Measurements from ENCODE around the gene IRF5. TPM values are rescaled to one million over a fixed set of nuclear protein-coding genes. Genes with fewer than 3 reads are reported as not detected.
"Not testable (repeated sequence)": the region's sequence is repeated elsewhere in the genome, so short reads cannot be mapped to it uniquely, and the experiment has no call there.

Gene IRF5
- polyA plus RNA-seq, 1 donor = 3.1 TPM

DNA sequence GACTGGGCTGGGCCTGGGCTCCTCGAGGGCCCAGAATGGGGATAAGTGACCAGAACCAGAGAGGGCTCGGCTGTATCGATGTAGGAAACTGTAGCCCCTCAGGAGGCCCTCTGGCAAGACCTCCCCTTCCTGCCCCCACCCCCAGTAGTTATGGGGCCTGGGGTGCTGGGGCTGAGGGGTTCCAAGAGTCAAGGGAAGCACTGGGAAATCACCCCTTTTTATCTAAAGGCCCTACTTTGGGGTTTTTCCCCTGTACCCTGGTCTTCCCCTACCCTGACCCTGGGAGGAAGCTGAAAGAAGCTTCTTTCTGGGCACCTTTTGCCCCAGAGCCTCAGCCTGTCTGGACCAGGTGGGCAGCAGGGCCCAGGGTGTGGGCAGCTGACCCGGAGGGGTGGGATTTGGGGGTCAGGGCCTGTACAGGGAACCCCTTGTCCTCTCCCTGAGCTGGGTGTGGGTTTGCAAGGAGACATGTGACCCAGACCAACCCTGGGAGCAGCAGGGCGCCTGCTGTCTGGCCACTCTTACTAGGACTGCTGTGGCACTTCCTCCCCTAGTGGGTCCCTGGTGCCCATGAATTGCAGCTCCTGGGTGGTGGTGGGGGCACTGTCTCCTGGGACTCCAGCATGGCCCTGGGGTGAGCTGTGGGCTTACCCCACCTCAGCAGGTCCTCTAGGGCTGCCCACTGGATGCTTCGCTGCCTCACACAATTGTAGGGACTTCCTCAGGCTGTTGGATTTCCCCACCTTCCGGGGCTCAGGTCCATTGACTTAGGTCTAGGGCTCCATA, 1.5 kb downstream of the IRF5 start:
- no peak for DNase-seq

DNA sequence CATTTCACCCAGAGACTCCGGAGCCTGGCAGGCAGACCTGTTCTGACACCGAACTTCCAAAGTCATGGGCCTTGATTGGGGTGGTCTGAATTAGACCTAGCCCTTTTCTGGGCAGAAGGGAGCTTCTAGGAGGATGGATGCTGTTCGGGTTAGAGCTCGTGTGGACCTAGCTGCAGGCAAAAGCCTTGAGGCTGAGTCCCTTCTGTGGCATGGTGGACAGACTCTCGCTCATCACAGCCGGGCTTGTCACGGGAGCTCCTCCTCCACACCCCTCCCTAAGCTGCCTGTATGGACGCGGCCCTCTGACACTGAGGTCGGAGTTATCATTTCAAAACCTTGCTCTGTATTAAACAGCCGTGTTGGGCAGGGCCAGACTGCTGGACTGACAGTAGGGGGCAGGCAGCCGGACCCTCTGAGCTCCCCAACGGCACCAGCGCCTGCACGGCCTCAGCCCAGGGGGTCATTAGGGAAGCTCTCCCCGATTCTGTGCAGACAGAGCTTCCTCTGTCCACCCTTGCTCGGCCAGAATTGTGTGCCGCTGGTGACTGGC, 2.2 kb downstream of the IRF5 start:
- no peak for DNase-seq

DNA sequence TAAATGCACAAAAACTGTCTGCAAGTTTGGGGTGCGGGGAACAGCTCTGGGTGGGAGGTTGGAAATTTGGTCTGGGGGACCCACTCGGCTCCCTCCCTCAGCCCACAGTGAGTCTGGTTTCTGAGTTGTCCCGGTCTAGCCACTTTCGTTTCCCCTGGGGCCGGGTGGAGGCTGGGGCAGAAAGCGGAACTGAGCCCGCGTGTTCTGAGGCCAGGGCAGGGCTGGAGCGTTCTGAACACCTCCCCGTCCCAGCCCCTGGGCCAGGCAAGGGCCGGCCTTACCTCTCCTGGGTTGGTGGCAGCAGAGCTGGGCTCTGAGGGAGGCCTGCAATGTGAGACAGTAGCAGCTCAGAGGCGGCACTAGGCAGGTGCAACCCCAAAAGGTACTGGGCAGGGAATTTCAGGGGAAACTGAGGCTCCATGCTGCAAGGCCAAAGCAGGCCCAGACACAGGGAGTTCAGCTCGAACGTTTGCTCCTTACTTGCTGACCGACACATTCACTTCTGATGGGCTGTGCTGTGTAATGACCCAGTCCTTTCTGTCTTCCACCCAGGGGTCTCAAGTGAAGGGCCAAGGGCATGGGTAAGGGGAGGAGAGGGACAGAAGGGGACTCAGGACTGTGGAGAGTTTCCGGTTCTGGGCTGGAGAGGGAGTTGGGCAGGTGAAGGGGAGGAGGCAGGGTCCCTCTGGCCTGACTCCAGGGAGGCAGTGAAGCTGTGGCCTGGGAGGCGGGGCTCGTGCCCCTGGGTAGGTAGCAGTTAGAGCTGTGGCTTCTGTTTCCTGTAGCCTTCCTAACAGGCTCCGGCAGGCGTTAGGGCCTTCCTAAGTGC, 3.0 kb downstream of the IRF5 start:
- no peak for DNase-seq

DNA sequence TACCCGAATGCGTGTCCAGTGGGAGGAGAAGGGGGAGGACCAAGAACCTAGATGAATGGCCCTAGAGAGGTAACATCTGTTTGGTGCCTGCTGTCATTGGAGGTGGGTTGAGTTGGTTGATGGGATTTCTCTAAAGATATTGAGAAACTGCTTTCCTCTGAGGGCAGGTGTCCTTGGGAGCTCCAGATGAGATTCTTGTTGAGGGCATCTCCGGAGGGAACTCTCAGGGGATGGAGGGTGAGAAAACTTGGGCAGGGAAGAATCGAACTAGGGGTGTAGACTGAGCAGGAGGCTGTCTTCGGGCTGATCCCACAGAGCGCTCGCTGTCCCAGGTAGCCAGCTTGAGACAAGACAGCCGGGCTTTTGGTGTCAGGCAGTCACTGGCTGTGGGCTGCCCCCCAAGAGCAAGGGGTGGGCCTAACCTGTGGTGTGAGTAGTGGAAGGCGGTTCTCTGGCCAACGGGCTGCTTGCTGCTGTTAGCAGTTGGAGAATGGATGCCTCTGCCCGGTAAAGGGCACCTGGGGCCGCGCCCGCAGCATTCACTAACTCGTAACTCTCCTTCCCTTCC, 3.7 kb downstream of the IRF5 start:
- DNase-seq = no peak

DNA sequence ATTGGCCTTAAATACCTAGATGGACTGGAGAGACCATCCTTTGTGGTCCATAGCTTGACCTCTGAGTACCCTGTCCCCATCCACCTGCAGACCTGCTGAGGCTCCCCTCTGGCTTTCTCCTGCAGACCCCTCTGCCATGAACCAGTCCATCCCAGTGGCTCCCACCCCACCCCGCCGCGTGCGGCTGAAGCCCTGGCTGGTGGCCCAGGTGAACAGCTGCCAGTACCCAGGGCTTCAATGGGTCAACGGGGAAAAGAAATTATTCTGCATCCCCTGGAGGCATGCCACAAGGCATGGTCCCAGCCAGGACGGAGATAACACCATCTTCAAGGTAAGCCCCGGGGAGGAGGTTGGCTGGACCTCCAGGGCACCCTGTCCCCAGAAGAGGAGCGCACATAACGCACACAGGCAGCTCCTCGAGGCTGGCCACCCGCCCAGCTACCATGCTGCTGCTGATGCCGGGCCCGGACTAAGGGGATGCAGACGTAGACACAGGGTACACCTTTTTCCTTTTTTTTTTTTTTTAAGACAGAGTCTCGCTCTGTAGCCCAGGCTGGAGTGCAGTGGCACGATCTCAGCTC, 4.3 kb downstream of the IRF5 start:
- no peak for DNase-seq

DNA sequence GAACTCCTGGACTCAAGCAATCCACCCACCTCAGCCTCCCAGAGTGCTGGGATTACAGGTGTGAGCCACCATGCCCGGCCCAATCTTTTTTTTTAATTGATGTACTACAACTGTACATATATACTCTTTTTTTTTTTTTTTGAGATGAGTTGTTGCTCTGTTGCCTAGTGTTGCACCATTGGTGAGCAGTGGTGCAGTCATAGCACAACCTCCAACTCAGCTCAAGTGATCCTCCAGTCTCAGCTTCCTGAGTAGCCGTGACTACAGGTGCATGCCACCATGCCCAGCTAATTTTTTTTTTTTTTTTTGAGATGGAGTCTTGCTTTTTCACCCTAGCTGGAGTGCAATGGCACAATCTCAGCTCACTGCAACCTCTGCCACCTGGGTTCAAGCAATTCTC, 5.5 kb downstream of the IRF5 start:
- not testable (repeated sequence) for DNase-seq

DNA sequence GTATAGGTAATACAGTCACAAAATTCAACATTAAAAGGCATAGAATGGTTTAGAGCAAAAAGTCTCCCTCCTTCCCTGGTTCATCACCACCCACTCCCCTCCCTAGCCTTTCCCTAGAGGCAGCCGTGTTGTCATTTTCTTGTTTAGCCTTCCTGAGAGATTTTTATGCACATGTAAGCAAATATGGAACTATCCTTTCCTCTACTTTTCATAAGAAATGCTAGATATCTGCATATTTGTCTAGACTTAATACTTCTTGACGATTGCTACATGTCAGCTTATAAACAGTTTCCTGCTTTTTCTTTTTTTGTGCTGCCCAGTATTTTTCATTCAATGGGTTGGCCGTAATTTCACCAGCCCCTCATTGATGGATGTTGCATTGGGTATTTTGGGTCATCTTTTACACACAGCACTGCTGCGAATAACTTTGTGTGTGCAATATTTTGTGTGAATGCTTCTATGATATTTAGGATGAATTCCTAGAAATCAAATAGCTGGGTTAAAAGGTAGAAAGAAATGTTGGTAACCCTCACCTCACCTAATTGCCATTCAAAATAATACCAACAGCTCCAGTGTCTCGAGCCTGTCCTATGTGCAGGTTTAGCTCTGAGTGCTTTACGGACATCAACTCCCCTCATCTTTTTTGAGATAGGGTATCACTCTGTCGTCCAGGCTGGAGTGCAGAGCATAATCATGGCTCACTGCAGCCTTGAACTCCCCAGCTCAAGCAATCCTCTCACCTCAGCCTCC, 6.9 kb downstream of the IRF5 start:
- DNase-seq = no peak

DNA sequence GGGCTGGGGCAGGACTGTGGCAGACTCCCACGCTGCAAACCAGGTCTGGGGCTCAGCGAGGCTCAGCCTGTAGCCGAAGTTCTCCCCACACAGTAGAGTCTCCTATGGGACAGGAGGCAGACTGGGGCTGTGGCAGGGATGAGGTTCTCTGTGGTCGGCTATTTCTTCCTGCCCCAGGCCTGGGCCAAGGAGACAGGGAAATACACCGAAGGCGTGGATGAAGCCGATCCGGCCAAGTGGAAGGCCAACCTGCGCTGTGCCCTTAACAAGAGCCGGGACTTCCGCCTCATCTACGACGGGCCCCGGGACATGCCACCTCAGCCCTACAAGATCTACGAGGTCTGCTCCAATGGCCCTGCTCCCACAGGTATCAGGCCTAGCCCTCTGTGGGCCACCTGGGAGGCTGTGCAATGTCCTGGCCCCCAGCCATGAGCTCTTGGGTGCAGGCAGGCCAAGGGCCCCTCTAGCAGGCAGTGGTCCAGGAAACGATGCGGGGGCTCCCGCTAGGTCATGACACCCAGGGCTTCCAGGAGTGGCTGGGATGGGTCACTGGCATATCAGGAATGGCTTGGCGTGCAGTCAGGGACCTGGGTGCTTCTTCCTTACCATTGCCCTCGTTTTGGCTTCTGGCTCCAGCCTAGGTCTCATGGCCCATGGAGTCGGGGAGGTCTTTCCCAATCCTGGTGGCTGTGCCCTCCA, 8.1 kb downstream of the IRF5 start:
- DNase-seq = no peak

DNA sequence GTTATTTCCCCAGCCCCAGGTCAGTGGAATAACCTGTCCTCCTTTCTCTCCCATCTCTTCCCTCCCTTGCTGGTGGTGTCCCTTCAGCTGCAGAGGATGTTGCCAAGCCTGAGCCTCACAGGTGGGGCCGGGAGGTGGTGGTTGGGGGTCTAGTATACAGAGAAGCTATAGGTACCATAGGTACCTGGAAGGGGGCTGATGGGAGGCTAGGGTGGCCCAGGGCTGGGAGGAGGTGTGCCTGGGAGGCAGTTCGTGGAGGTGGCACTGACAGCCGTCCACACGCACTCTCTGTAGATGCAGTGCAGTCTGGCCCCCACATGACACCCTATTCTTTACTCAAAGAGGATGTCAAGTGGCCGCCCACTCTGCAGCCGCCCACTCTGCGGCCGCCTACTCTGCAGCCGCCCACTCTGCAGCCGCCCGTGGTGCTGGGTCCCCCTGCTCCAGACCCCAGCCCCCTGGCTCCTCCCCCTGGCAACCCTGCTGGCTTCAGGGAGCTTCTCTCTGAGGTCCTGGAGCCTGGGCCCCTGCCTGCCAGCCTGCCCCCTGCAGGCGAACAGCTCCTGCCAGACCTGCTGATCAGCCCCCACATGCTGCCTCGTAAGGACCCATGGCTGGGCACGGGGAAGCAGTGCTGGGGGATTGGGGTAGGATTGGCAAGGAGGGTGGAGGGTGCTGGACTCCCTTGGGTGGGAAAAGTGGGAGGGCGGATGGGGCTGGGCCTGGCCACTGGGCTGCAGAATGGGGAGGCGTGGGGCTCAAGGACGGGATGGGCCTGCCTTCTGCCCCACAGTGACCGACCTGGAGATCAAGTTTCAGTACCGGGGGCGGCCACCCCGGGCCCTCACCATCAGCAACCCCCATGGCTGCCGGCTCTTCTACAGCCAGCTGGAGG, 9.5 kb downstream of the IRF5 start:
- DNase-seq = no peak

DNA sequence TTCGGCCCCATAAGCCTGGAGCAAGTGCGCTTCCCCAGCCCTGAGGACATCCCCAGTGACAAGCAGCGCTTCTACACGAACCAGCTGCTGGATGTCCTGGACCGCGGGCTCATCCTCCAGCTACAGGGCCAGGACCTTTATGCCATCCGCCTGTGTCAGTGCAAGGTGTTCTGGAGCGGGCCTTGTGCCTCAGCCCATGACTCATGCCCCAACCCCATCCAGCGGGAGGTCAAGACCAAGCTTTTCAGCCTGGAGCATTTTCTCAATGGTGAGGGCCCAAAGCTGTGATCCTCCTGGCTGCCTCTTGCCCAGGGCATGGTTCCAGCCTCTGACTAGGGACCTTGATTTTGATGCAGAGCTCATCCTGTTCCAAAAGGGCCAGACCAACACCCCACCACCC, 10.1 kb downstream of the IRF5 start:
- DNase-seq = no peak

DNA sequence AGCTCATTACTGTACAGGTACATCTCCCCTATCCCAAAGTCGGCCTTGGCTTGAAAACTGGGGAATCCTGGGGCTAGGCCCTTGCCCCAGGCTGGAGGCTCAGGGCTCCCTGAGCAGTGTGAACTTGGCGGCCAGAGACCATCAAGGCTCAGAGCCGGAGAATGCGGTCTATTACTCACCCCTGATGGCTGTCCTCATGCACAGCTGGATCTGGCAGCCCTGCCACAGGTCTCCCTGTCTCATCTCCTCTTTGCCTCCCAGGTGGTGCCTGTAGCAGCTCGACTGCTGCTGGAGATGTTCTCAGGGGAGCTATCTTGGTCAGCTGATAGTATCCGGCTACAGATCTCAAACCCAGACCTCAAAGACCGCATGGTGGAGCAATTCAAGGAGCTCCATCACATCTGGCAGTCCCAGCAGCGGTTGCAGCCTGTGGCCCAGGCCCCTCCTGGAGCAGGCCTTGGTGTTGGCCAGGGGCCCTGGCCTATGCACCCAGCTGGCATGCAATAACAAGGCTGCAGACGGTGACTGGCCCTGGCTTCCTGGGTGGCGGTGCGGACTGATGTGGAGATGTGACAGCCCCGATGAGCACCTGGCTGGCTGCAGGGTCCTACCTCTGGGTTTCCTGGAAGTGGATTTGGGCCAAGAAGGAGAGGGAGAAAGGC, 10.7 kb downstream of the IRF5 start:
- DNase-seq = no peak

DNA sequence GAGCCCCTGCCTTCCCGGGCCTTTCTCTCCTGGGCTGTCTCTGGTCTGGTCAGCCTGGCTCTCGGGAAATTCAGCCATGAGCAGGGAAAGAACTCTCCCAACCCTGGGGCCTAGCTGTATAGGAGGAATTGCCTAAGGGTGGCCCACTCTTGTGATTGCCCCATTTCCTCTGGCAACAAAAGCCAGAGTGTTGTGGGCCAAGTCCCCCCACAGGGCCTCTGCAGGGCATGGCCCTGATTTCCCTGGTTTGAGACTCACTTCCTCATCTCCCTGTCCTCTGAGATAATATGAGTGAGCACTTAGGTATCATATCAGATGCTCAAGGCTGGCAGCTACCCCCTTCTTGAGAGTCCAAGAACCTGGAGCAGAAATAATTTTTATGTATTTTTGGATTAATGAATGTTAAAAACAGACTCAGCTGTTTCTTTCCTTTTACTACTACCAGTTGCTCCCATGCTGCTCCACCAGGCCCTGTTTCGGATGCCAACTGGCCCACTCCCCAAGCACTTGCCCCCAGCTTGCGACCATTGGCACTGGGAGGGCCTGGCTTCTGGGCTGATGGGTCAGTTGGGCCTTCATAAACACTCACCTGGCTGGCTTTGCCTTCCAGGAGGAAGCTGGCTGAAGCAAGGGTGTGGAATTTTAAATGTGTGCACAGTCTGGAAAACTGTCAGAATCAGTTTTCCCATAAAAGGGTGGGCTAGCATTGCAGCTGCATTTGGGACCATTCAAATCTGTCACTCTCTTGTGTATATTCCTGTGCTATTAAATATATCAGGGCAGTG, 11.4 kb downstream of the IRF5 start:
- DNase-seq = no peak

DNA sequence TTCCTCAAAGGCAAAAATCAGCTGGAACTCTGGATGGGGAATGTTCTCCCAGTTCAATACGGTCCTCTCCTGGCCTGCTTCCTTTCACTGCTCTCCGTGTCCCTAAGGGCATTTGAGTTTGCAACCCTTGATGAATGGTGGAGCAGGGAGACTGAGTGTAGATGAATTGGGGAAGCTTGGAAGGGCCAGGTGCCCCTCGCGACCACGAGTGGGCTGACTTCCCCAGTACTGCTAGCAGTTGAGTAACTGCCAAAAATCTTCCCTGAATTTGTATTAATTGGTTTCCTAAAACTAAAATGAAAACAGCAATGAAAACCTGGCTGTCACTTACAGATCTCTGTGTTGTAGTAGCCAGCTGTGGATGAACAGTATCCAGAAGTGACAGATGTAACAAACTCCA, 13.6 kb downstream of the IRF5 start:
- DNase-seq = no peak

DNA sequence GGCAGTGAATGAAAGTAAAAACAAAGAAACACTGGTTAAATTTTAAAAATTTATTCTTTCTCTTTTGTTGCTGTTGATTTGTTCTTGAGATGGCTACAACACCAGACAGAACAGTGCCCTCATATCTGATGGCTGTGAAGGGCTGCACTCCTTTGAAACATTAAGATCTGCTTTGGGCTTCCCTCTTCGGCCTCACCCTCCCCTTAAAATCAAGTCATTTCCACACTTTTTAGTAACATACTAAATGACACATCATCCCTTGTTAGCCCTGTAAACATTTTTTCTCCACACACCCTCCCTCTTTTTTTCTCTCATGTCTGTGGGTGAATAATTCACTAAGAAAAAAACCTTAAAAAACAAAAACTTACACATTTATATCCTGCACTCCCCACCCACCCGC, 16.4 kb downstream of the IRF5 start:
- no peak for DNase-seq

DNA sequence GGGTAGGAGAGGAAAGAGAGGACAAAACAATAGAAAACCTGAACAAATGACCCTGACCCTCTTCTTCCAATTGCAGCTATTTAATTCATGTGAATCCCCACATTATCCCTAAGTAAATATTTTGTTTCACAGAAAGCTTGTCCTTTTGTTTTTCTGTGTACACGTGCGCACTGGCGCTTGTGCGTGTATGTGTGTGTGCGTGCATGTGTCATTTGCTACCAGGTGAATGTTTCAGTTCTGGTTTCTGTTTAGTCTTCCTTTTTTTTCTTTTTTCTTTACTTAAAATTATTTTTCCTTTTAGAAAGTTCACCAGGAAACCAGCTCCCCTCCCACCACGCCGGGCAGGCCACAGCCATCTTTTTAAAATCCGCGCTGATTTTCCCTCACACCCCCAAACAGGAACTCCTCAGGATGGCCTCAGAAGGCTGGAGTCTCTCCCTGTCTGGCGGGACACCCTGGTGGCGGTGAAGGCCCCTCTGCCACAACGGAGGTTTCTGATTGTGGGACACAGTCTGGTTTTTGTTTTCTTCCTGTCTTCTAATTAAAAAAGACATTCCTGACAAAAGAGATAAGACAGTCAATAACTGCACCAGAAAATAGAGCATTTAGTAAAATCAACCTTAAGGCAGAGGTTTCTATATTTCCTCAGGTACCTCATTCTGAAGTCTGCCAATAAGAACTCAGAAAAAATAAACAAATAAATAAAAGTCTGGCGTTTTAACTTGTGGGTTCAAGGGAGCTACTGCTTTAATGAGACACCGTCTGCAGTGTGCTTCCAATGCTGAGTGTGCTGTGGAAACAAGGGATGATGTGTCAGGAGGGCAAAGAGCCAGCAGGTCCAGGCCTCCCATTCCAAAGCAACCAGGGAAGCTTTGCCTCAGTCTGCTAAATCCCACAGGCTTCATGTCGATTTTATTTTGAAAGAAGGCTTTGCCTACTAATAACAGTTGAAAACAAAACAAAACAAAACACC, 17.4 kb downstream of the IRF5 start:
- DNase-seq = peak; percentile 59

DNA sequence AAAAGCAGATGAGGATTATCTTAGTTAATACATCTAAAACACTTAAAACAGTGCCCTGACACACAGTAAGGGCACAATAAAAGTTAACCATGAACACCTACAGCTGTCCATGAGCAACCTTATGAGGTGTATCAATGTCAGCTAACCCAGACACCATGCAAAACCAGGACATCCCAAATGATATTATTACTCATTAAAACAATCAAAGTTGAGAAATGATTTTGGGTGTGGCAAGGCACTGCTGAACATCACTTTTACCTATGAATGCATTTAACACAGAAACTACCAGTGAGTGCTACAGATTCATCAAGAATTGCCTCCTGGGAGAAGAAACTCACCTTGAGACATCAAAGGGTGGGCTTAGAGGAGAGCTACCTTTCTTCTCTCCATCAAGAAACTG, 18.3 kb downstream of the IRF5 start:
- DNase-seq = no peak

DNA sequence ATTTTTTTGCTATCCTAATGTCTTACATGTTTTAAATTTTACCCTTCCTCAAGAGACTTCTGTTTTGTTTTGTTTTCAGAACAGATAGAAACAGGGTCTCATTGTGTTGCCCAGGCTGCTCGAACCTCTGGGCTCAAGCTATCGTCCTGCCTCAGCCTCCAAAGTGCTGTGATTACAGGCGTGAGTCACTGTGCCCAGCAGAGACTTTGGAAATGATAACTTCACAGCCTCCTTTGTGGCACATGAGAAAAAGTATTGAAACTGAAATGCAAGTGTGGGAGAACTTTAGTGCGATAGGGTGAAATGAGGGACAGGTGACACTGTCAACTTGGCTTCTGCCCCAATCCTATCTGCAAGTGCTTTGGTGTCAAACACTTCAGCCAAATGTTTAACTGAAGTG, 21.6 kb downstream of the IRF5 start:
- no peak for DNase-seq

Data from hindlimb muscle (tissue), 1 donor.